Activated T-cell treated with anti-CD3 and anti-CD28 coated beads, Interleukin-2, amount 50 U/mL, for 72 hours (primary cell): ENCODE results near the gene CEP55. TPM values are rescaled to one million over a fixed set of nuclear protein-coding genes. Genes with fewer than 3 reads are reported as not detected.

Experiments
- ATAC-seq, 2 donors: fragments of 150-1000 bp; cut with Tn5 transposase; replicated peaks in 1 of 2; 2 replicates each; pipeline ENCODE4 v1.10.0; 2021; ENCODE audit warnings: moderate library complexity in 2 of 2, mild to moderate bottlenecking in 1 of 2
- DNase-seq, 2 donors: peaks; one replicate each; pipeline ENCODE4 v3.0.0; 2021 to 2022; ENCODE audit warnings: mixed read lengths in 1 of 2
- H3K27ac Mint-ChIP-seq: one replicate; pipeline ENCODE4 v1.8.0; 2022; ENCODE audit warnings: mild to moderate bottlenecking, moderate library complexity, mixed read lengths
- H3K27me3 Mint-ChIP-seq: one replicate; pipeline ENCODE4 v1.8.0; 2022; ENCODE audit warnings: low read depth, mixed read lengths
- H3K36me3 Mint-ChIP-seq, 2 donors: one replicate each; pipeline ENCODE4 v1.8.0; 2022; ENCODE audit warnings: mixed read lengths in 2 of 2, mild to moderate bottlenecking in 1 of 2; ENCODE audit not compliant: insufficient read depth in 2 of 2
- H3K4me1 Mint-ChIP-seq: one replicate; pipeline ENCODE4 v1.8.0; 2022; ENCODE audit warnings: low read depth, mixed read lengths
- H3K4me3 Mint-ChIP-seq, 2 donors: one replicate each; pipeline ENCODE4 v1.8.0; 2022; ENCODE audit warnings: mild to moderate bottlenecking in 2 of 2, mixed read lengths in 2 of 2, moderate library complexity in 2 of 2
- H3K9me3 Mint-ChIP-seq, 2 donors: one replicate each; pipeline ENCODE4 v1.8.0; 2022; ENCODE audit warnings: mixed read lengths in 2 of 2
- total RNA-seq, 2 donors: library from RNA; stranded (reverse); gene quantifications; one replicate each; pipeline ENCODE4 v1.2.3, GENCODE V29; 2022

Gene CEP55
- 10 to 100 TPM; 46.6 to 55.8 TPM for total RNA-seq

GRCh38 chr10:93496322-93497041 is at the start of gene CEP55:
Gene CEP55 (plus strand): TSS chr10:93496612. CDS start chr10:93500052, 3,440 bp downstream.
- ATAC-seq: peak; percentile 98 to 99
- Mint-ChIP-seq H3K4me1 (peaks cover 49% of the 10 kb centered on the region), H3K36me3 (peaks cover 7 to 24% of the 10 kb centered on the region in 2 donors), H3K9me3 (no peaks in the 10 kb centered on the region), H3K4me3 (peak within 1 kb of the TSS; percentile 91 to 98), H3K27me3 (peaks cover 5% of the 10 kb centered on the region), H3K27ac (peak within 1 kb of the TSS; percentile 77)
- peak; percentile 97 to 98 for DNase-seq

DNA sequence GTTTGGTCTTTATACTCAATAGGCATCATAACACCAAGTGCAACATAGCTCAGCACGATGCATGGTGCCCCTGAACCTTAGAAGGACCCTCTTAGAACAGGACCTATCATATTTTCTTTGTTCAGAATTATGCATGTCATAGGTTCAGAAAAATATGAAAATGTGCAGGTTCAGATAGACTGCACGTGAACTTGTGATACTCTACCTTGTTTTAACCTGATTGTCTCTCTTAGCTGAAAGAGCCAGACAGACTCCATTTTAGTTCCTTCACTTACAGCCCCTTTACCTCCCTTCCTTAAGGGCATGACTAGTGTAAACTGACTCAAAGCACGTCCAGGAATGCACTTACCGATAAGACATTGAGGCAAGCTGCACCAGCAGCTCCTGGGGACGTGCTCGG is 49.4 kb upstream of the CEP55 start:
- Mint-ChIP-seq H3K27me3 (no peaks in the 10 kb centered on the region), H3K27ac (no peak overlapping the region), H3K4me1 (peaks cover 4% of the 10 kb centered on the region), H3K4me3 (no peak overlapping the region), H3K9me3 (peaks cover 0 to 1% of the 10 kb centered on the region in 2 donors), H3K36me3 (peaks cover 2 to 6% of the 10 kb centered on the region in 2 donors)
- DNase-seq (no peak), ATAC-seq (no peak)

GRCh38 chr10:93447970-93448369 is 48.4 kb upstream of the CEP55 start:
- Mint-ChIP-seq H3K4me3 (no peak overlapping the region), H3K4me1 (peaks cover 8% of the 10 kb centered on the region), H3K27ac (no peak overlapping the region), H3K36me3 (peaks cover 2 to 6% of the 10 kb centered on the region in 2 donors), H3K9me3 (peaks cover 0 to 1% of the 10 kb centered on the region in 2 donors), H3K27me3 (no peaks in the 10 kb centered on the region)
- ATAC-seq: no peak
- DNase-seq: no peak

- H3K4me1 Mint-ChIP-seq: peaks cover 8% of the 10 kb centered on the region
- DNase-seq (no peak), ATAC-seq (no peak)
- H3K27me3 Mint-ChIP-seq: no peaks in the 10 kb centered on the region
- no peak overlapping the region for H3K27ac Mint-ChIP-seq
- H3K4me3 Mint-ChIP-seq: no peak overlapping the region
- H3K9me3 Mint-ChIP-seq: peaks cover 0 to 1% of the 10 kb centered on the region in 2 donors
- peaks cover 0 to 11% of the 10 kb centered on the region in 2 donors for H3K36me3 Mint-ChIP-seq
These were observed 45.0 kb upstream of the CEP55 start for GRCh38 chr10:93451244-93451947.

DNA sequence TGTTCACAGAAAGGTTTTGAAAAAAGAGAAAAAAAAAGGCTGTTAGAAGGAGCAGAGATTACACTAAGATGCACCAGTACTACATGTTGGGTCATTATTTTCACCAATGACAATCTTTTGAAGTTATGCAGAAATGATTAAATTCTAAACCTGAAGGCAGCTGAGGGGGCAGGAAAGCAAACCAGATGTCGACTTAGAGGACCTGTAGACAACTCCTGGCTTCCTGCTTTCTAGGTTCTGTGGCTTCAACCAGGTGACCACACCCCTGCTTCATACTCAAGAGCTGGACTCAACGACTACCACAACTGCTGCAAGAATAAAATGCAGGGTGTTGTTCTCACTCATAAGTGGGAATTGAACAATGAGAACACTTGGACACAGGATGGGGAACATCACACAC is 44.3 kb upstream of the CEP55 start:
- Mint-ChIP-seq H3K36me3 (peaks cover 0 to 14% of the 10 kb centered on the region in 2 donors), H3K4me1 (peaks cover 12% of the 10 kb centered on the region), H3K9me3 (peaks cover 0 to 1% of the 10 kb centered on the region in 2 donors), H3K27ac (no peak overlapping the region), H3K4me3 (no peak overlapping the region), H3K27me3 (no peaks in the 10 kb centered on the region)
- DNase-seq (peak; percentile 3 to 36), ATAC-seq (peak; percentile 53 to 81)

DNA sequence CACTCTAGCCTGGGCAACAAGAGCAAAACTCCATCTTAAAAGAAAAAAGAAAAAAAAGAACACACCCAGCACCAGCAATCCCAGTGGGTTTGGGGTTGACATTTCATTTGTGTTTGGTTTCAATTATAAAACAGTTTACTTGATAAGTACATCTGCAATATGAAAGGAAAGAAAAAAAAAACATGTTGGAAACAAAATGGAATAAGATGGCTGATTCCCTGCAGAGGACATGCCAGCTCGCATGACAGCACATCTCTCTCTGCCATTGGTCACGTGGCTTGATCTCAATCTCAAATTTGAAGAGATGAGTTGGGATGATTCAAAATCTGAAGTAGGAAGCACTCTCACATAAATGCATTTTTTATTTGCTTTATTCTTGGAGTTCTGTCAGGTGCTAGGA is 42.3 kb upstream of the CEP55 start:
- DNase-seq: no peak
- Mint-ChIP-seq H3K4me3 (no peak overlapping the region), H3K4me1 (peaks cover 17% of the 10 kb centered on the region), H3K27me3 (no peaks in the 10 kb centered on the region), H3K36me3 (peaks cover 2 to 13% of the 10 kb centered on the region in 2 donors), H3K27ac (no peak overlapping the region), H3K9me3 (peaks cover 0 to 1% of the 10 kb centered on the region in 2 donors)
- ATAC-seq: no peak

DNA sequence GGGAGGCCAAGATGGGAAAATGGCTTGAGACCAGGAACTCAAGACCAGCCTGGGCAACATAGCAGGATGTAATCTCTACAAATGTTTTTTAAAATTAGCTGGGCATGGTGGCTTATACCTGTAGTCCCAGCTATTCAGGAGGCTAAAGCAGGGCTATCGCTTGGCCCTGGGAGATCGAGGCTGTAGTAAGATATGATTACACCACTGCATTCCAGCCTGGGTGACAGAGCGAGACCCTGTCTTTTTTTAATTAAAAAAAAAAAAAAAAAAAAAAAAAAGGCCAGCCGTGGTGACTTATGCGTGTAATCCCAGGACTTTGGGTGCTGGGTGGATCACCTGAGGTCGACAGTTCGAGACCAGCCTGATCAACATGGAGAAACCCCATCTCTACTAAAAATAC is 41.7 kb upstream of the CEP55 start:
- Mint-ChIP-seq H3K27me3 (no peaks in the 10 kb centered on the region), H3K27ac (no peak overlapping the region), H3K4me1 (peaks cover 19% of the 10 kb centered on the region), H3K9me3 (peaks cover 0 to 1% of the 10 kb centered on the region in 2 donors), H3K36me3 (peaks cover 3 to 15% of the 10 kb centered on the region in 2 donors), H3K4me3 (no peak overlapping the region)
- ATAC-seq (no peak), DNase-seq (no peak)

- Mint-ChIP-seq H3K36me3 (peaks cover 6 to 21% of the 10 kb centered on the region in 2 donors), H3K27ac (no peak overlapping the region), H3K9me3 (no peaks in the 10 kb centered on the region), H3K4me1 (peaks cover 24% of the 10 kb centered on the region), H3K4me3 (no peak overlapping the region), H3K27me3 (no peaks in the 10 kb centered on the region)
- DNase-seq (no peak), ATAC-seq (no peak)
These were observed 39.9 kb upstream of the CEP55 start for GRCh38 chr10:93456480-93456879.

DNA sequence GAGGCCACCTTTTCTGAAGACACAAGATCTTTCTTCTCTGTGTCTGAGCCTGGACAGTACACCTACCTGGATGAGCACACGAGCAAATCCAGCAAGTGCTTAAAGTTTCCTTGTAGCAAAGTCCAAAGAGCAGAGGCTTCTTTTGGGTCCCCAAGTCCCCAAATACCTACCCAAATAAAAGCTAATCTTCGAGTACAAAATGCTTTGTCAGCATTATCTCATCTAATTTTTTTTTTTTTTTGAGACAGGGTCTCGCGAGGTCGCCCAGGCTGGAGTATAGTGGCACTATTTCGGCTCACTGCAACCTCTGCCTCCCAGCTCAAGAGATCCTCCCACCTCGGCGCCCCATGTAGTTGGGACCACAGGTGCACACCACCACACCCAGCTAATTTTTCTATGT is 38.9 kb upstream of the CEP55 start:
- ATAC-seq (no peak), DNase-seq (no peak)
- no peaks in the 10 kb centered on the region for H3K27me3 Mint-ChIP-seq
- peaks cover 23% of the 10 kb centered on the region for H3K4me1 Mint-ChIP-seq
- peaks cover 6 to 20% of the 10 kb centered on the region in 2 donors for H3K36me3 Mint-ChIP-seq
- no peaks in the 10 kb centered on the region for H3K9me3 Mint-ChIP-seq
- H3K4me3 Mint-ChIP-seq: no peak overlapping the region
- no peak overlapping the region for H3K27ac Mint-ChIP-seq

DNA sequence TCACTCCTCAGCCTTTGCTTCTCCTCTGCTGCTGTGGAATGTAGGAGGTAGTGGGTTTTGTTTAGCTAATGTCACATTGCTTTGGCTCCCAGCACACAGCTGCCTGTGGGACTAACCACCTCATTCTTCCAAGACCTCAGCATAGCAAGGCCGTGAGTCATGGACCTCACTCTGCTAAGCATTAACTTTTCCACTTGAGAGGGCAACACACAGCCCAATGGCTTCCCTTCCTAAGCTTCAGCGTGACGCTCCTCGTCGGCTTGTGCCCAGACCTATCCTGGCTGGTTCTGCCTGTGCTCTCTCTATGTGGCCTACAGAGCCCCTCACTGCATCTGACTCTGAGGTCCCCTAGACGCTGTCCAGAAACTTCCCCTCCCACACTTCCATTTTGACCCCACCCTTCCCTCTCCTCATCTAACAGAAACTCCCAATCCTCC is 37.6 kb upstream of the CEP55 start:
- peak; percentile 40 to 48 for ATAC-seq
- DNase-seq: no peak

GRCh38 chr10:93459466-93459865 is 36.9 kb upstream of the CEP55 start:
- H3K4me1 Mint-ChIP-seq: peaks cover 30% of the 10 kb centered on the region
- H3K36me3 Mint-ChIP-seq: peaks cover 6 to 20% of the 10 kb centered on the region in 2 donors
- DNase-seq (no peak), ATAC-seq (no peak)
- H3K9me3 Mint-ChIP-seq: no peaks in the 10 kb centered on the region
- no peak overlapping the region for H3K27ac Mint-ChIP-seq
- no peaks in the 10 kb centered on the region for H3K27me3 Mint-ChIP-seq
- H3K4me3 Mint-ChIP-seq: no peak overlapping the region

More for the DNA sequence above, 37.6 kb upstream of the CEP55 start:
- H3K27me3 Mint-ChIP-seq: no peaks in the 10 kb centered on the region
- H3K4me1 Mint-ChIP-seq: peaks cover 30% of the 10 kb centered on the region
- H3K9me3 Mint-ChIP-seq: no peaks in the 10 kb centered on the region
- peaks cover 6 to 20% of the 10 kb centered on the region in 2 donors for H3K36me3 Mint-ChIP-seq
- no peak overlapping the region for H3K4me3 Mint-ChIP-seq
- H3K27ac Mint-ChIP-seq: no peak overlapping the region

DNA sequence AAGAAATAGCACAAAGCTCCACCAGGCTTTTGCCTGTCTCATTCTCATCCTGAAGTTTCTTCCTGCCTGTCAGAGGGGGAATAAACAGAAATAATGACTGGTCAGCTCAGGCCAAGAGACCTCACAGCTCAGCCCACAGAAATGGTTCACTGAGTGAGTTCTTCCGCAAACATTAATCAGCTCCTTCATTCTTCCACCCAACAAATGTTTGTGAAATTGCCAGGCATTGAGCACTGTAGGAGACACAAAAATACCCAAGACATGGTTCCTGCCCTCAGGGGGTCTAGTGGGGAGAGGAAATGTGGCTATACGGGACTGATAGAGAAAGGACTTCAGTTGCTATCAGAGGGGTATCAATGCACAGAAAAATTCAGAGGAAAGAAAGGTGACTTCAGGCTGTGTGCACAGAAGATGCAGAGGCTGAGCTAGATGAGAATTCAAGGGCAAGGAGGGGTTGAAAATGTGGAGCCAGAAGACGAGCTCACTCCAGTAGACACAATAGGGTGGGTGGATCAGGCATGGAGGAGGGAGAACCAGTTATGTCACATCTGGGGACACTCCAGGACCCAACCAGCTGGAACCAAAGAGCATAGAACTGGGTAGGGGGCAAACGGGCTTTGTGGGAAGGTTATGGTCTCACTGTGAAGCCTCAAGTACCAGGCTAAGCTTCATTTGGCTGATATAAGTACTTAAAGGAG is 35.2 kb upstream of the CEP55 start:
- H3K36me3 Mint-ChIP-seq: peaks cover 6 to 15% of the 10 kb centered on the region in 2 donors
- H3K4me3 Mint-ChIP-seq: no peak overlapping the region
- H3K27ac Mint-ChIP-seq: peak overlapping the region; percentile 26

GRCh38 chr10:93461807-93462178 is 34.6 kb upstream of the CEP55 start:
- ATAC-seq: no peak
- H3K9me3 Mint-ChIP-seq: no peaks in the 10 kb centered on the region
- H3K27me3 Mint-ChIP-seq: no peaks in the 10 kb centered on the region
- DNase-seq: no peak
- peaks cover 26% of the 10 kb centered on the region for H3K4me1 Mint-ChIP-seq
- no peak overlapping the region for H3K4me3 Mint-ChIP-seq
- no peak overlapping the region for H3K27ac Mint-ChIP-seq
- peaks cover 6 to 12% of the 10 kb centered on the region in 2 donors for H3K36me3 Mint-ChIP-seq

More for the DNA sequence above, 35.2 kb upstream of the CEP55 start:
- H3K9me3 Mint-ChIP-seq: no peaks in the 10 kb centered on the region
- ATAC-seq (no peak), DNase-seq (no peak)
- no peaks in the 10 kb centered on the region for H3K27me3 Mint-ChIP-seq
- peaks cover 30% of the 10 kb centered on the region for H3K4me1 Mint-ChIP-seq
